Hepatocyte (in vitro differentiated cells): ENCODE results near the gene WWTR1.

ENCODE experiments used
- EZH2 ChIP-seq: fragments of 200-600 bp; sonication (generic); IDR thresholded peaks from 2 replicates; pipeline ENCODE4 v1.6.1; 2016; ENCODE audit warnings: antibody characterized with exemption, mild to moderate bottlenecking, borderline replicate concordance
- EZH2phosphoT487 ChIP-seq: fragments of 200-600 bp; sonication (generic); IDR thresholded peaks from one replicate; pipeline ENCODE4 v1.6.1; 2018; ENCODE audit warnings: antibody characterized with exemption, mild to moderate bottlenecking, low read depth, moderate library complexity; ENCODE audit not compliant: unreplicated experiment, severe bottlenecking
- TF ChIP-seq, protein P1 (sequence below): fragments of 200-600 bp; sonication (generic); IDR thresholded peaks from 2 replicates; pipeline ENCODE4 v1.5.1; 2016; ENCODE audit warnings: antibody characterized with exemption, mild to moderate bottlenecking; ENCODE audit not compliant: poor library complexity

DNA sequence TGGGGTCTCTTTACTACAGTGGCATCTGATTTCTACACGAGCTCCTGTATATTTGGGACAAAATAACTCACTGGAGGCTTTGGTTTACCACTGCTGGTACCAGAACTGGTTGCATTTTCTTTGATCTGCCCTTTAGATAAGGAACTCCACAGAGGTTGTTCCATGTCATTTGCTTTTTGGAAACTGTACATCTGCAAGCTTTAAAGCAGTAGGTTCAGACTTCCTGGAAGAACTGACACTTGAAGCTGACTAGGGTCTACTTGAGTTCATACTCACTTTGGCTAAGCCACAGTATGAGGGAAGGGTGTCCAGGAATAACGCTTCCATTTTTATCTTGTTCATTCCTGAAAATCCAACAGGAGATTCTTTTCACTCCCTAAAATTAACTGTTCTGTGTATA lies 86.4 kb downstream of the WWTR1 start:
- TF ChIP-seq EZH2 (no peak), EZH2phosphoT487 (no peak)
- TF ChIP-seq, protein P1, sequence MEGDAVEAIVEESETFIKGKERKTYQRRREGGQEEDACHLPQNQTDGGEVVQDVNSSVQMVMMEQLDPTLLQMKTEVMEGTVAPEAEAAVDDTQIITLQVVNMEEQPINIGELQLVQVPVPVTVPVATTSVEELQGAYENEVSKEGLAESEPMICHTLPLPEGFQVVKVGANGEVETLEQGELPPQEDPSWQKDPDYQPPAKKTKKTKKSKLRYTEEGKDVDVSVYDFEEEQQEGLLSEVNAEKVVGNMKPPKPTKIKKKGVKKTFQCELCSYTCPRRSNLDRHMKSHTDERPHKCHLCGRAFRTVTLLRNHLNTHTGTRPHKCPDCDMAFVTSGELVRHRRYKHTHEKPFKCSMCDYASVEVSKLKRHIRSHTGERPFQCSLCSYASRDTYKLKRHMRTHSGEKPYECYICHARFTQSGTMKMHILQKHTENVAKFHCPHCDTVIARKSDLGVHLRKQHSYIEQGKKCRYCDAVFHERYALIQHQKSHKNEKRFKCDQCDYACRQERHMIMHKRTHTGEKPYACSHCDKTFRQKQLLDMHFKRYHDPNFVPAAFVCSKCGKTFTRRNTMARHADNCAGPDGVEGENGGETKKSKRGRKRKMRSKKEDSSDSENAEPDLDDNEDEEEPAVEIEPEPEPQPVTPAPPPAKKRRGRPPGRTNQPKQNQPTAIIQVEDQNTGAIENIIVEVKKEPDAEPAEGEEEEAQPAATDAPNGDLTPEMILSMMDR, result no peak
